ENCODE data around the gene UBASH3B.

UBASH3B gene

DNA sequence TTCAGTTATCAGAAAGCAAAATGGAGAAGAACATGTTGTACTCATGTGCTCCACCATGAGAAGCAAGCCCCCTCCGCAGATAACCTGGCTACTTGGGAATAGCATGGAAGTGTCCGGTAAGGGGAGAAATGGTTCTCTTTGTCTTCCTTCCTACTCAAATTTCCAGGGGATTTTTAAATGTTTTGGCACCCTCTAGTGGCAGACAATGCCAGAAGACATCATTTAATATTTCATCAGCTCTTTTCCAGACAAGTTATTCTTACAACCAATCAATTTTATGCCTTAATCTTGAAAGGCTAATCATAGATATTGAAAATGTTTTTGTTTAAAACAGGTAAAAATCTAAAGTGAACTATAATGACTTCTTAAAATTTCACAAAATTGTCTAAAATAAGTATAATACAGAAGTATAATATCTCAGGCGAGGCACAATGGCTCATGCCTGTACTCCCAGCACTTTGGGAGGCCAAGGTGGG is 198.5 kb downstream of the UBASH3B start:
- TF ChIP-seq RAD21 (IDR thresholded peaks at IDR 0.05; ENCODE audit: low read depth) (peak; percentile 85), CREB1 (IDR thresholded peaks at IDR 0.05; ENCODE audit: low read depth) (no peak)

DNA sequence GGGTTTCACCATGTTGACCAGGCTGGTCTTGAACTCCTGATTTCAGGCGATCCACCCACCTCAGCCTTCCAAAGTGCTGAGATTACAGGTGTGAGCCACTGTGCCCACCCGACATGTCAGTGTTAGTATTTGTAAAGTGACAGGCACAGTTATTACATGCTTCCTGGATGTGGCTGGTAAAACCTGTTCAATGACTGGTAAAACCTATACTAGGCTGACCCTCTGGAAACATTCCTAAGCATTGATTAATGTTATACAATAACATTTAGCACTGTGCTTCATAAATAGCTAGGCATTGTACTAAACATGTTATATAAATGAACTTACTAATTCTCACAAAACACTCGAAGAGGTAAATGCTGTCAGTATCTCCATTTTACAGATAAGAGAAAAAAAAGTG is 206.1 kb downstream of the UBASH3B start:
- TF ChIP-seq, protein P1, sequence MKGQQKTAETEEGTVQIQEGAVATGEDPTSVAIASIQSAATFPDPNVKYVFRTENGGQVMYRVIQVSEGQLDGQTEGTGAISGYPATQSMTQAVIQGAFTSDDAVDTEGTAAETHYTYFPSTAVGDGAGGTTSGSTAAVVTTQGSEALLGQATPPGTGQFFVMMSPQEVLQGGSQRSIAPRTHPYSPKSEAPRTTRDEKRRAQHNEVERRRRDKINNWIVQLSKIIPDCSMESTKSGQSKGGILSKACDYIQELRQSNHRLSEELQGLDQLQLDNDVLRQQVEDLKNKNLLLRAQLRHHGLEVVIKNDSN (IDR thresholded peaks at IDR 0.05): no peak
- TF ChIP-seq CEBPB (IDR thresholded peaks at IDR 0.05): no peak
- no peak for TF ChIP-seq ZBTB7A (IDR thresholded peaks at IDR 0.05; ENCODE audit: low read depth)
- TF ChIP-seq, protein P2, sequence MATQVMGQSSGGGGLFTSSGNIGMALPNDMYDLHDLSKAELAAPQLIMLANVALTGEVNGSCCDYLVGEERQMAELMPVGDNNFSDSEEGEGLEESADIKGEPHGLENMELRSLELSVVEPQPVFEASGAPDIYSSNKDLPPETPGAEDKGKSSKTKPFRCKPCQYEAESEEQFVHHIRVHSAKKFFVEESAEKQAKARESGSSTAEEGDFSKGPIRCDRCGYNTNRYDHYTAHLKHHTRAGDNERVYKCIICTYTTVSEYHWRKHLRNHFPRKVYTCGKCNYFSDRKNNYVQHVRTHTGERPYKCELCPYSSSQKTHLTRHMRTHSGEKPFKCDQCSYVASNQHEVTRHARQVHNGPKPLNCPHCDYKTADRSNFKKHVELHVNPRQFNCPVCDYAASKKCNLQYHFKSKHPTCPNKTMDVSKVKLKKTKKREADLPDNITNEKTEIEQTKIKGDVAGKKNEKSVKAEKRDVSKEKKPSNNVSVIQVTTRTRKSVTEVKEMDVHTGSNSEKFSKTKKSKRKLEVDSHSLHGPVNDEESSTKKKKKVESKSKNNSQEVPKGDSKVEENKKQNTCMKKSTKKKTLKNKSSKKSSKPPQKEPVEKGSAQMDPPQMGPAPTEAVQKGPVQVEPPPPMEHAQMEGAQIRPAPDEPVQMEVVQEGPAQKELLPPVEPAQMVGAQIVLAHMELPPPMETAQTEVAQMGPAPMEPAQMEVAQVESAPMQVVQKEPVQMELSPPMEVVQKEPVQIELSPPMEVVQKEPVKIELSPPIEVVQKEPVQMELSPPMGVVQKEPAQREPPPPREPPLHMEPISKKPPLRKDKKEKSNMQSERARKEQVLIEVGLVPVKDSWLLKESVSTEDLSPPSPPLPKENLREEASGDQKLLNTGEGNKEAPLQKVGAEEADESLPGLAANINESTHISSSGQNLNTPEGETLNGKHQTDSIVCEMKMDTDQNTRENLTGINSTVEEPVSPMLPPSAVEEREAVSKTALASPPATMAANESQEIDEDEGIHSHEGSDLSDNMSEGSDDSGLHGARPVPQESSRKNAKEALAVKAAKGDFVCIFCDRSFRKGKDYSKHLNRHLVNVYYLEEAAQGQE (IDR thresholded peaks at IDR 0.05; ENCODE audit: low read depth): no peak
- TF ChIP-seq NFIC (IDR thresholded peaks at IDR 0.05): no peak
- TF ChIP-seq EGR1 (IDR thresholded peaks at IDR 0.05): no peak
- TF ChIP-seq RAD21 (IDR thresholded peaks at IDR 0.05; ENCODE audit: low read depth): no peak
- TF ChIP-seq TAF1 (IDR thresholded peaks at IDR 0.05; ENCODE audit: low read depth): no peak
- TF ChIP-seq EP300 (IDR thresholded peaks at IDR 0.05; ENCODE audit: borderline replicate concordance): no peak
- TF ChIP-seq, protein P3, sequence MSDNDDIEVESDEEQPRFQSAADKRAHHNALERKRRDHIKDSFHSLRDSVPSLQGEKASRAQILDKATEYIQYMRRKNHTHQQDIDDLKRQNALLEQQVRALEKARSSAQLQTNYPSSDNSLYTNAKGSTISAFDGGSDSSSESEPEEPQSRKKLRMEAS (IDR thresholded peaks at IDR 0.05): no peak
- TF ChIP-seq CREB1 (IDR thresholded peaks at IDR 0.05; ENCODE audit: low read depth): no peak

DNA sequence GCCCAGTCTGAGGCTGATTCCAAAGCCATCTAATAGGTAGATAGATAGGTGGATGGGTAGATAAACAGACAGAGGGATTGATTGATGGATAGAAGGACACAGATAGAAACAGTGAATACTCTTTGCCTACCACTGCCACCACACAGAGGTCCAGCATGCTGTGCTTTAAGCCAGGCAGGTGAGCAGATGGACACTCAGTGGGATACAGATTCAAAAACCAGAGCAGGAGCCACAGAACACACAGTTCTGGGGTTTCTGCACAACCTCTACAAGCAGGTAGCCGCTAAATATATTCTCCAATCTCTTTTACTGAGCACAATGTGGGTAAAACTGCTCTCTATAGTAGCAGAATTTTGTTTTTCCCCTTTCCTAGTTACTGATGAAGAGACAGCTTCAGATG is 206.6 kb downstream of the UBASH3B start:
- no peak for TF ChIP-seq CREB1 (IDR thresholded peaks at IDR 0.05; ENCODE audit: low read depth)
- no peak for TF ChIP-seq NFIC (IDR thresholded peaks at IDR 0.05)
- no peak for TF ChIP-seq EGR1 (IDR thresholded peaks at IDR 0.05)
- no peak for TF ChIP-seq ZBTB7A (IDR thresholded peaks at IDR 0.05; ENCODE audit: low read depth)
- TF ChIP-seq, protein P1 (IDR thresholded peaks at IDR 0.05): no peak
- TF ChIP-seq, protein P3 (IDR thresholded peaks at IDR 0.05): no peak
- no peak for TF ChIP-seq EP300 (IDR thresholded peaks at IDR 0.05; ENCODE audit: borderline replicate concordance)
- TF ChIP-seq, protein P2 (IDR thresholded peaks at IDR 0.05; ENCODE audit: low read depth): no peak
- no peak for TF ChIP-seq TEAD4 (IDR thresholded peaks at IDR 0.05)
- TF ChIP-seq RAD21 (IDR thresholded peaks at IDR 0.05; ENCODE audit: low read depth): no peak
- no peak for TF ChIP-seq YY1 (IDR thresholded peaks at IDR 0.05; ENCODE audit: low read depth)
- TF ChIP-seq CEBPB (IDR thresholded peaks at IDR 0.05): no peak
- no peak for TF ChIP-seq FOXM1 (IDR thresholded peaks at IDR 0.05; ENCODE audit: borderline replicate concordance, low read depth)
- no peak for TF ChIP-seq TCF12 (IDR thresholded peaks at IDR 0.05; ENCODE audit: low read depth)
- TF ChIP-seq TAF1 (IDR thresholded peaks at IDR 0.05; ENCODE audit: low read depth): no peak

DNA sequence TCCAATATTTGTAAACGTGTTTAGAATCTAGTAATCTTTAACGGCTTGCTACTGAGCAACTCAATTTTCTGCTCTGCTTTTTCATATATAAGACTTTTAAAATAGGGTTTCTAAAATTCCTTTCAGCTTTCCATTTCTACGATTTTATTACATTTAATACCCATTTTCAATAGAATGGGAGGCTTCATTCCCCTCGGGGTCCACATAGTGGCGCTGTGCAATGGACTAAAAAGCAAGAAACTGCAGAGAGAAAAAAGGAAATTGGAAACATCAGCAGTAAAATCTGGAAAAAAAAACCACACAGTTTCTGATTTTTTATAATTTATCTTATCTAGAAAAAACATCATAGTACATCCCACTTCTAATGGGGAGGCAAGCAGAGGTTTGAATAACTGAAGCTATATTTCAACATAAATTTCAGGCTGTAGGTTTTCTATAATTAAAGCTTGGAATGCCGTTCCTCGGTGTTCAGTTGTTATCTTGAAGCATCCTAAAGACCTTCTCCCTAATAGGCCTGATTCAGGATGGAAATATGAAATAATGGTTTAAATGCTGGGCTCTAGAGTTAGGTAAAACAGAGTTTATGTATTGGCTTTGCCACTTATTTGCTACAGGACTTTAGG is 208.3 kb downstream of the UBASH3B start:
- TF ChIP-seq RAD21 (IDR thresholded peaks at IDR 0.05; ENCODE audit: low read depth): peak; percentile 83
- no peak for TF ChIP-seq TEAD4 (IDR thresholded peaks at IDR 0.05)
